ENCODE results near the gene TOB2.

TOB2 gene

GRCh38 chr22:41417622-41418390 is 28.8 kb downstream of the TOB2 start:
- TF ChIP-seq CTCF (conservative IDR thresholded peaks at IDR 0.05; ENCODE audit: low read depth, low read length), result no peak
- no peak for DNase-seq (ENCODE audit: low read depth)

GRCh38 chr22:41415554-41415953 is 31.0 kb downstream of the TOB2 start:
- no peak for TF ChIP-seq CTCF (conservative IDR thresholded peaks at IDR 0.05; ENCODE audit: low read depth, low read length)
- no peak overlapping the region for H3K4me3 ChIP-seq (ENCODE audit: low read depth, low read length)
- no peak for DNase-seq (ENCODE audit: low read depth)

More at GRCh38 chr22:41417622-41418390, 28.8 kb downstream of the TOB2 start:
- no peak overlapping the region for H3K4me3 ChIP-seq (ENCODE audit: low read depth, low read length)

- TF ChIP-seq CTCF (conservative IDR thresholded peaks at IDR 0.05; ENCODE audit: low read depth, low read length), result no peak
- no peak overlapping the region for H3K4me3 ChIP-seq (ENCODE audit: low read depth, low read length)
- DNase-seq (ENCODE audit: low read depth), result no peak
Measured at GRCh38 chr22:41411021-41411851, 35.4 kb downstream of the TOB2 start.

GRCh38 chr22:41410311-41410751 is 36.3 kb downstream of the TOB2 start:
- H3K4me3 ChIP-seq (ENCODE audit: low read depth, low read length), result no peak overlapping the region
- no peak for TF ChIP-seq CTCF (conservative IDR thresholded peaks at IDR 0.05; ENCODE audit: low read depth, low read length)
- DNase-seq (ENCODE audit: low read depth), result no peak

- no peak overlapping the region for H3K4me3 ChIP-seq (ENCODE audit: low read depth, low read length)
- TF ChIP-seq CTCF (conservative IDR thresholded peaks at IDR 0.05; ENCODE audit: low read depth, low read length), result no peak
- no peak for DNase-seq (ENCODE audit: low read depth)
Measured at GRCh38 chr22:41408665-41409064, 37.9 kb downstream of the TOB2 start.

GRCh38 chr22:41407433-41407832 is 39.2 kb downstream of the TOB2 start:
- no peak for TF ChIP-seq CTCF (conservative IDR thresholded peaks at IDR 0.05; ENCODE audit: low read depth, low read length)
- no peak for DNase-seq (ENCODE audit: low read depth)
- no peak overlapping the region for H3K4me3 ChIP-seq (ENCODE audit: low read depth, low read length)

All from choroid plexus epithelial cell (primary cell).